ENCODE measurements around the gene GPX4. TPM values are rescaled to one million over a fixed set of nuclear protein-coding genes. Genes with fewer than 3 reads are reported as not detected.

The GPX4 gene
- polyA plus RNA-seq, 1 of the 3 experiments (the other 2 are of a cell fraction) = 925 TPM

- no peak for DNase-seq
- WGBS (ENCODE audit: low lambda C conversion rate) = 69% methylated on average over 3 of the region's 5 CpGs
- Histone ChIP-seq H2AFZ (ENCODE audit: low read depth) (no peak overlapping the region), H3K79me2 (ENCODE audit: insufficient read depth) (no peaks in the 10 kb centered on the region), H3F3A (replicated peaks; ENCODE audit: insufficient read depth) (no peaks in the 10 kb centered on the region), H3K36me3 (replicated peaks in 1 of 2; ENCODE audit: control insufficient read depth in 1 of 2, insufficient read depth in 2 of 2, low read length in 1 of 2) (no peaks in the 10 kb centered on the region), H3K4me1 (ENCODE audit: control insufficient read depth in 1 of 2, insufficient read depth in 2 of 2, low read depth in 1 of 2, low read length in 1 of 2) (no peaks in the 10 kb centered on the region), H3K9me2 (no peaks in the 10 kb centered on the region), H3K4me2 (no peak overlapping the region), H3K27me3 (ENCODE audit: insufficient read depth) (no peaks in the 10 kb centered on the region), H4K20me1 (ENCODE audit: insufficient read depth) (no peaks in the 10 kb centered on the region), H3K9ac (no peak overlapping the region), H3K4me3 (ENCODE audit: low read depth in 2 of 2, low read length in 1 of 2) (no peak overlapping the region; a peak in 1 of 4 replicates), H3K9me3 (peaks cover 11% of the 10 kb centered on the region; the same call in 1 of the 2 replicates), H3K27ac (ENCODE audit: low read depth in 2 of 2, low read length in 1 of 2) (no peak overlapping the region)
- POLR2A ChIA-PET = no interaction called here
- CTCF ChIA-PET = interaction anchor here (1.5 kb wide), 1 partner anchor 9 kb away, joined by 4 read pairs; the partner anchor contains the start of gene ARHGAP45
- TF ChIP-seq RCOR1 (IDR thresholded peaks at IDR 0.05; ENCODE audit: low read length) = no peak
- TF ChIP-seq YY1 (IDR thresholded peaks at IDR 0.05; ENCODE audit: low read depth) = no peak
- no peak for TF ChIP-seq NRF1 (IDR thresholded peaks at IDR 0.05; ENCODE audit: low read depth, low read length)
- no peak for TF ChIP-seq REST (IDR thresholded peaks at IDR 0.05; ENCODE audit: low read depth, low read length)
- no peak for TF ChIP-seq RFX5 (IDR thresholded peaks at IDR 0.05; ENCODE audit: low read length)
- no peak for TF ChIP-seq TAF1 (IDR thresholded peaks at IDR 0.05; ENCODE audit: borderline replicate concordance, low read depth, low read length)
Observed at GRCh38 chr19:1058112-1058511, 45.7 kb upstream of the GPX4 start.

GRCh38 chr19:1060689-1061088 lies 43.1 kb upstream of the GPX4 start:
- WGBS (ENCODE audit: low lambda C conversion rate) = 56% methylated on average over 5 of the region's 5 CpGs
- CTCF ChIA-PET = interaction anchor here (0.6 kb wide), 1 partner anchor 120 kb away, joined by 3 read pairs; no protein-coding TSS in a partner anchor
- POLR2A ChIA-PET = no interaction called here
- peaks cover 5% of the 10 kb centered on the region for H3F3A ChIP-seq (replicated peaks; ENCODE audit: insufficient read depth)
- no peaks in the 10 kb centered on the region for H3K79me2 ChIP-seq (ENCODE audit: insufficient read depth)
- H3K4me2 ChIP-seq = no peak overlapping the region
- no peaks in the 10 kb centered on the region for H3K27me3 ChIP-seq (ENCODE audit: insufficient read depth)
- no peak overlapping the region for H3K27ac ChIP-seq (ENCODE audit: low read depth in 2 of 2, low read length in 1 of 2)
- no peaks in the 10 kb centered on the region for H3K36me3 ChIP-seq (replicated peaks in 1 of 2; ENCODE audit: control insufficient read depth in 1 of 2, insufficient read depth in 2 of 2, low read length in 1 of 2)
- no peaks in the 10 kb centered on the region for H4K20me1 ChIP-seq (ENCODE audit: insufficient read depth)
- no peak for TF ChIP-seq JUND (IDR thresholded peaks at IDR 0.05)
- TF ChIP-seq MAX (IDR thresholded peaks at IDR 0.05; ENCODE audit: low read depth) = no peak
- TF ChIP-seq EZH2phosphoT487 (IDR thresholded peaks at IDR 0.05; ENCODE audit: borderline replicate concordance, low read depth) = no peak
- no peak for TF ChIP-seq YY1 (IDR thresholded peaks at IDR 0.05; ENCODE audit: low read depth)
- TF ChIP-seq ELF1 (IDR thresholded peaks at IDR 0.05) = no peak
- TF ChIP-seq TCF12 (IDR thresholded peaks at IDR 0.05) = no peak
- TF ChIP-seq PBX3 (IDR thresholded peaks at IDR 0.05) = no peak
- TF ChIP-seq TEAD4 (IDR thresholded peaks at IDR 0.05; ENCODE audit: borderline replicate concordance, insufficient read depth) = no peak
- TF ChIP-seq GABPA (IDR thresholded peaks at IDR 0.05; ENCODE audit: low read depth) = no peak
- no peak for TF ChIP-seq REST (IDR thresholded peaks at IDR 0.05; ENCODE audit: low read depth, low read length)
- no peak for TF ChIP-seq RCOR1 (IDR thresholded peaks at IDR 0.05; ENCODE audit: low read length)
- TF ChIP-seq GATA2 (CRISPR knock-in tag; IDR thresholded peaks at IDR 0.05) = no peak
- no peaks in the 10 kb centered on the region for H3K9me2 ChIP-seq
- H3K4me3 ChIP-seq (ENCODE audit: low read depth in 2 of 2, low read length in 1 of 2) = no peak overlapping the region
- DNase-seq = no peak
- H2AFZ ChIP-seq (ENCODE audit: low read depth) = no peak overlapping the region
- H3K9me3 ChIP-seq = peaks cover 11% of the 10 kb centered on the region; the same call in 1 of the 2 replicates
- H3K9ac ChIP-seq = no peak overlapping the region
- H3K4me1 ChIP-seq (ENCODE audit: control insufficient read depth in 1 of 2, insufficient read depth in 2 of 2, low read depth in 1 of 2, low read length in 1 of 2) = peaks cover 0 to 7% of the 10 kb centered on the region in 2 experiments; a peak in 1 of 4 replicates
